ENCODE results near the gene ELF2.
A peak's percentile ranks its signal among the peaks of the same experiment; 100 is the strongest.

DNA sequence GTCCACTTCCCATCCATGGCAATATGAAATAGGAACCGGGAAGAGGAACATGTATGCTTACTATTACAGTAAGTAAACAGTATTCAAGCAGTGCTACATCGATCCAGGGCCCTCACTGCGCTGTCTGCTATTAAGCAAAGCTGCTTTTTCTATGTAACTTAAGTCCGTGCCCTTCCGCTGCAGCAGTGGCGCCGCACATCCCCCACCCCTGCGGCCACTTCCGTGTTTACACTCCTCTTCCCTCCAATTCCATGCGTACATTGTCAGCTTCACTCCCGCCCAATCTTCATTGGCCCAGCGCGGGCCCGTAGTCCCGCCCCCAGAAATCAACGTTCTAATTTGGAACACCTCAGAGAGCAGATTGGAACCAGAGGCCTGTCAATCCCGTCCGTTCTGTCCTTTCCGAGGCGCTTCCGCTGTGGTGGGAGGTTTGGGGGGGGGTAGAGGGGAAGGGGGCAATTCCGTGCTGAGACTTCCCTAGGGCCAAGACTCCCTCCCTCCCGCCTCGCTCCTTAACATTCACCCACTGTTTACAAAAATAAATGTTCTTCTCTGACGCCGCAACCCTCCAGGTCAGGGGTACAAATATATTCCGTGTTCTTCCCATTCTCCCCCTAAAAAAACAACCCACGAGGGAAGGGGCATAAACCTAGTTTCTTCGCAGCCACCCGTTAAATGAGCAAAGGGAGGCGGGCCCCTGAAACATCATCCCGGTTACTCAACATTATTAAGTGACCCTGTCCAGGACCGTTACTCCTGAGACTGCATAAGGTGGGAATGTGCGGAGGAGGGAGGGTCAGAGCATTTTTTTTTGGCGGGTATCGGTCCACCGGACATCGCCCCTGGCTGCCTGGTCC, 94.0 kb downstream of the ELF2 start:
- TF ChIP-seq, protein P1, sequence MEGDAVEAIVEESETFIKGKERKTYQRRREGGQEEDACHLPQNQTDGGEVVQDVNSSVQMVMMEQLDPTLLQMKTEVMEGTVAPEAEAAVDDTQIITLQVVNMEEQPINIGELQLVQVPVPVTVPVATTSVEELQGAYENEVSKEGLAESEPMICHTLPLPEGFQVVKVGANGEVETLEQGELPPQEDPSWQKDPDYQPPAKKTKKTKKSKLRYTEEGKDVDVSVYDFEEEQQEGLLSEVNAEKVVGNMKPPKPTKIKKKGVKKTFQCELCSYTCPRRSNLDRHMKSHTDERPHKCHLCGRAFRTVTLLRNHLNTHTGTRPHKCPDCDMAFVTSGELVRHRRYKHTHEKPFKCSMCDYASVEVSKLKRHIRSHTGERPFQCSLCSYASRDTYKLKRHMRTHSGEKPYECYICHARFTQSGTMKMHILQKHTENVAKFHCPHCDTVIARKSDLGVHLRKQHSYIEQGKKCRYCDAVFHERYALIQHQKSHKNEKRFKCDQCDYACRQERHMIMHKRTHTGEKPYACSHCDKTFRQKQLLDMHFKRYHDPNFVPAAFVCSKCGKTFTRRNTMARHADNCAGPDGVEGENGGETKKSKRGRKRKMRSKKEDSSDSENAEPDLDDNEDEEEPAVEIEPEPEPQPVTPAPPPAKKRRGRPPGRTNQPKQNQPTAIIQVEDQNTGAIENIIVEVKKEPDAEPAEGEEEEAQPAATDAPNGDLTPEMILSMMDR (IDR thresholded peaks at IDR 0.05): no peak
- TF ChIP-seq POLR2A (IDR thresholded peaks at IDR 0.05) (peak; percentile 10), EP300 (IDR thresholded peaks at IDR 0.05) (no peak)
